Inferior parietal cortex (tissue), 1 donor: Measurements from ENCODE around the gene TMCC1.
"Not testable (repeated sequence)": the region's sequence is repeated elsewhere in the genome, so short reads cannot be mapped to it uniquely, and the experiment has no call there.

Experiments
- DNase-seq: peaks from one replicate; pipeline ENCODE4 v3.0.0-alpha.2; 2016; ENCODE audit errors: extremely low spot score

TMCC1 gene

DNA sequence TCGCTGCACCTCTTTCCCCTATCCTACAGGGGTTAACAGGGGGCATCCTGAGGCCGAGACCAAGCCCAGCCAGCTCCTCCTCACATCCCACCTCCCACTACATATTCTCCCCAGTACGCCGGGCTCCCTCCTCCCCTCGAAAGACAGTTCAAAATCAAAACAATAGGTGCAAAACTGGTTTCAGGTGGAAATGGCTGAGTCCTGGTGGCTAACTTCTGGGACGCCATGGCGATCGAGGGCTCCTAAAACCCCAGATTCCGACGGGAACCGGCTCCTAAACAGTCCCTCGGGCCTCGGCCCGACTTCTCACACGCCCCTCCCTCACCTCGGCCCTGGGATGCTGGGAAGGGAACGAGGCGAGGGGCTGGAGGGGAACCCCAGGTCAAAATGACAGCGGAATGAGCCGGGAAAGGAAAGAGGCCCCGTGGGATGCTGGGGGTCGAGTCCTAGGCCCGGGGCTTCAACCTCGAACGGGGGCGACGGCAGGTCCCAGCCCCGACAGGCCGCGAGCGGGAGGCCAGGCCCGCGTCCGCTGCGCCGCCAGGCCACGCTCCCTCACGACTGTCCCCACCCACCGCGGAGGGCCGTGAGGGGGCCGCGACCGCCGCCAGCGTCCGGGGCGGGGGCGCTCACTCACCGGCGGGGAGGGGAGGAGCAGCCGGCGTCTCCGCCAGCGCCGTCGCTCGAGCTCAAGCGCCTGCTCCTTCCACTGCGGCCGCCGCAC lies 492 bp downstream of the TMCC1 start:
- no peak for DNase-seq

DNA sequence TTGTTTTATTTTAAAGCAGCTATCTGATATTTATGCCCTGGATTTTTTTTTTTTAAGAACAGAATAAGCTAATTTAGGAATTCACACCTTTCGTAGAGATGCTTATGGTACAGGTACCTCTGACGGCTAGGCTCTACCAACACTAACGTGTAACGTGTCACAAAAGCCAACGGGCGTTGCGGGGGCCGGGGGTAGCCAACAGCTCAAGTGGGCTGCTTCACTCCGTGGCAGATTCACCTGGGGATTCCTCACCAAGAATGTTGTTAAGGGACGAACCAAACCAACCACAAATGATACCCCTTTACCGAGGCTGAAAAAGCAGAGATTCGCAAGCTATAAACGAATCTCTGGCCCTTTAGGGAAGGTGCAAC lies 1.0 kb downstream of the TMCC1 start:
- DNase-seq: no peak

DNA sequence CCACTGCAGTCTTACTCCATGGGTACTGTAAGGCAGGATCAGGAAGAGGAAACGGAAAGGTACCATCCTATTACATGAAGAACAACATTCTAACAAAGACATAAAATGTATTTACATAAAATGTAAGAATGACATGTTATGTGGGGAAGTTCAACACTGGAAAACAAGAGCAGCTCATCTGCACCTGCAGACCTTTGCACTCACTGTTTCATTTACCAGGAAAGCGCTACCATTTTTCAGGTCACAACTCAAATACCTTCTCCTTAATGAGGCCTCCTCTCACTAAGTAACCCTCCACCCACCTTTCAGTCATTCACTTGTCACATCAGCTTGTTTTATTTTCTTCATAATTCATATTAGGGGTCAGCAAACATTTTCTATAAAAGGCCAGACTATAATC lies 2.6 kb downstream of the TMCC1 start:
- no peak for DNase-seq

DNA sequence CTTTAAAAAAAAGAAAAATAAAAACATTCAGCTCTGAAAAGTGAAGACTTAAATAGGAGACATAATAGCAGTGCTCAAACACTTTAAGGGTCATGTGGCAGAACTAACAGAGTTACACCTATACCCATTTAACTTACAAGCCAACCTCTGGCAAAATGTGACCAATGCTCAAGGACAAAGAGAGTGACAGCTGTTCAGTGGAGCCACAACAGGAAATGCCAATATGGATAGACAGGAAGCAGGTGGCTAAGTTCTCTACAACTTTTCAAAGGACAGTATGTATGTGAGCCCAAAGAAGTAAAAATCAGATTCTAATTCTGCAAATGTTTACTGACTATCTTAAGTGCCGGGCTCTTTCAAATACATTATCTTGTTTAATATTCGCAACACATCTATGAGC lies 3.4 kb downstream of the TMCC1 start:
- DNase-seq: no peak

DNA sequence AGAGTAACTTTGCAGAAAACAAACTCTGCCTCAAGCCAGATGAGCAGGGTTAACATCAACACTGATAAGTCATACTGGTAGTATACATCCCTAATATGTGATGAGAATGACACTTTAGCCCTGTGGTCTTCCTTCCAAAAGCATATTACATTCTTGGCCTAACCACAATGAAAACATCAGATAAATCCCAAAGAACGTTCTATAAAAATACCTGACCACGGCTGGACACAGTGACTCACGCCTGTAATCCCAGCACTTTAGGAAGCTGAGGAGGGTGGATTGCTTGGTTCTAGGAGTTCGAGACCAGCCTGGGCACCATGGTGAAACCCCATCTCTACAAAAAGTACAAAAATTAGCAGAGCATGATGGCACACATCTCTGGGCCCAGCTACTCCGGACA lies 4.7 kb downstream of the TMCC1 start:
- no peak for DNase-seq

DNA sequence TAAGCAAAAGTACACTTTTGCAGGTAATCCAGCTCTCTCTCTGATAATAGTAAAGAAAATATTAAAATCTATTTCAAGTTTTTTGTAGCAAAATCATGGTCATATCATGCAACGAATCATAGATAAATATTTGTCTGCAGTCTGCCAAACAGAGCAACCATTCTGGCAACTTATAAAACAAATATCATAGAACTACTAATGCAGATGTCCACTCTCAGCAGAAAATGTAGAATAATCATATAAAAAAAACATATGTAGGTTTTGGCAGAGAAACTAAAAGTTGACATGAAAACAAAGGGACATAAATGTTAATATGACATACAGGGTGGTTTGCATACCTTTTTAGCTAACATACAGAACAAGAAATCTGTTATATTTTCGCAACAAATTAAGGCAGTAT lies 12.2 kb downstream of the TMCC1 start:
- DNase-seq: no peak

DNA sequence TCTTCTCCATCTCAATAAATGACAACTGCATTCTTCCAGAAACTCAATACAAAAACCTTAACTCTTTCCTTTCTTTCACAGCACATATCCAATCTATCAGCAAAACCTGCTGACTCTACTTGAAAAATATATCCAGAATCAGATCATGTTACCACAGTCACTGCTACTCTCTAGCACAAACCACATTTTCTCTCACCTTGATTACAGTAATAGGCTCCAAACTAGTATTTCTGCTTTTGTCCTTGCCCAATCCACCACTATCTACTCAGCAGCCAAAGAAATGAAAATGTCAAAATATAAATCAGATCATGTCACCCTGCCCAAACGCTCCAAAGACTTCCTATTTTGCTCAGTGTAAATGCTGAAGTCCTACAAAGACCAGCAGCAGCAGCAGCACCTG lies 15.2 kb downstream of the TMCC1 start:
- no peak for DNase-seq

DNA sequence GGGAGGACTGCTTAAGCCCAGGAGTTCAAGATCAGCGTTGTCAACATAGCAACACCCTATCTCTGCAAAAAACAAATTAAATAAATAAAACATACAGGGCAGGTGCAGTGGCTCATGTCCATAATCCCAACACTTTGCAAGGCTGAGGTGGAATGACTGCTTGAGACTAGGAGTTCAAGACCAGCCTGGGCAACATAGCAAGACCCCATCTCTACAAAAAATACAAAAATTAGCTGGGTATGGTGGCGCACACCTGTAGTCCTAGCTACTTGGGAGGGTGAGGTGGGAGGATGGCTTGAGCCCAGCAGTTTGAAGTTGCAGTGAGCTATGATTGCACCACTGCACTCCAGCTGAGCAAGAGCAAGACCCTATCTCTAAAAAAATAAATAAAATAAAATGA lies 19.0 kb downstream of the TMCC1 start:
- DNase-seq: not testable (repeated sequence)

DNA sequence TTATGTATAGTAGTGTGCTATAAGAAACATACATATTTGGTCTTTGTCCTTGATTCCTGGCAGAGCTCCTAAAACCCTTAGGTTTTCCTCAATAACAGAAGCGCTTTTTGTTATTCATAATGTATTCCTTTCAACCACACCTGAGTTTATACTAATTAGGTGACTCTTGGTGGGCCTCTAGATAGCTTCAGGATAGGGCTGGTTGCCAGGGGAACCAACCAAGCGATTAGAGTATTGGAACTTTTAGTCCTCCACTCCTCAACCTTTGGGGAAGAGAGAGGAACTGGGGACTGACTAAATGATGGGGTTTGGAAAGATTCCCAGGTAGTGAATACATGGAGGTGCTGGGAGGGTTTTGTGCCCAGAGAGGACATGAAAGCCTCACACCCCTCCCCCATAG lies 24.6 kb downstream of the TMCC1 start:
- DNase-seq: no peak

DNA sequence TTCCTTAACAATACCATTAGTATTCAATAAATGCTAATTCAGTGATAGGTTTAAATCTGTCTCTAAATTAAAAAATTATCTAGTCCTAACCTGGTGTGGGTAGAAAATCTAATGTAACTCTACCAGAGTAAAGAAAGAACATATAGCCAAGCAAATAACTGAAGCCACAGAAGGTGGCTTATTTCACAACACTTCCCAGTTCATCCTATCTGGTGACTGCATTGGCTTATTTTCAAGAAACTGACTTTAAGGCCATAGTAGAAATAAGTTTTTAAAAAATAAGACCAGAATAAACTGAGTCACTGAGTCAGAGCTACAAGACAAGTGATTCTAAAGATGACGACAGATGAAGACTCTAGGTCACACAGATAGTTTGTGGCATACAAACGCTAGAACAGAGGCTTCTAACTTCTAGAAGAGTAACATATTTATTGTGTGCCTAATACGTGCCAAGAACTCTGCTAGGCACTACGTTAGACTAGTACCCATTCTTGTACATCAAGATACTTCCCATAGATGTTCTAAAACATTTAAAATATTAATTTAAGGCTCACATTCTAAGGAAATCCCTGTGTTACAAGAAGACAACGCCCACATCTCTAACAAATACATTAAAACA lies 25.9 kb downstream of the TMCC1 start:
- DNase-seq: no peak

DNA sequence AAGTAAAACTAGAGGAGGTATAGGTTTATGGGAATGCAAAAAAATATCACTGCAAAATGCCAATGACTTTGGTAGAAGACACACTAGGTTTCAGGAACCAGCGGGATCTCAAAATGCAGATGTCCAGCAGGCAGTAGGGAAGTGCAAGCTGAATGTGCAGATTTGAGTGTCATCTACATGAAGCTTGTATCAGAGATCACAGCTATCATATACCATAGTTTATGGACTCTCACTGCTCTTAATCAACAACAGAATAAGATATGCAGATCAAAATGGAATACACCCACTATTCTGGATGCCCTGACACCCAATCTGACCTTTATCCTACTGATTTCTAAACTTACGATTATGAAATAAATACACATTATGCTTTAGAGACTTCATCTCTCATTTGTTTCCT lies 27.7 kb downstream of the TMCC1 start:
- DNase-seq: no peak

DNA sequence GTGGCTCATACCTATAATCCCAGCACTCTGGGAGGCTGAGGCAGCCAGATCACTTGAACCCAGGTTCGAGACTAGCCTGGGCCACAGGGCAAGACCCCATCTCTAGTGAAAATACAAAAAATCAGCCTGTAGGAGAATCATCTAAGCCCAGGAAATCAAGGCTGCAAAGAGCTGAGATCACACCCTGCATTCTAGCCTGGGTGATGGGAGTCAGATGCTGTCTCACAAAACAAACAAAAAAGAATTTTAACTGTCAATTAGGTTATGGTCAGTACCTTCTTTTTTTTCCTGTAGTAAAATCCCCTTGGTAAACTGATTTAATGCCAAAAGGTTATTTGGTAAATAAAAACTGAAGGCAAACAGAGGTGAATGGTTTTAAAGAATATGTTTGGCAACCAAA lies 29.0 kb downstream of the TMCC1 start:
- DNase-seq: no peak

DNA sequence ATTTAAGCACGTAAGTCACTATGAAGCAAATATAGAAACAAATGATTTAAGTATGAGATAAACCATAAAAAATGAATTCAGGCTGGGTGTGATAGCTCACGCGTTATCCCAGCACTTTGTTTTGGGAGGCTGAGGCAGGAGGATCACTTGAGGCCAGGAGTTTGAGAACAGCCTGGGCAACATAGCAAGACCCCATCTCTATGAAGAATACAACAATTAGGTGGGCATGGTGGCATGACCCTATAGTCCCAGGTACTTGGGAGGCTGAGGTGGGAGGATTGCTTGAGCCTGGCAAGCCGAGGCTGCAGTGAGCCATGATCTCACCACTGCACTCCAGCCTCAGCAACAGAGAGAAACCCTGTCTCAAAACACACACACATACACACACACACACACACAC lies 34.2 kb downstream of the TMCC1 start:
- no peak for DNase-seq

DNA sequence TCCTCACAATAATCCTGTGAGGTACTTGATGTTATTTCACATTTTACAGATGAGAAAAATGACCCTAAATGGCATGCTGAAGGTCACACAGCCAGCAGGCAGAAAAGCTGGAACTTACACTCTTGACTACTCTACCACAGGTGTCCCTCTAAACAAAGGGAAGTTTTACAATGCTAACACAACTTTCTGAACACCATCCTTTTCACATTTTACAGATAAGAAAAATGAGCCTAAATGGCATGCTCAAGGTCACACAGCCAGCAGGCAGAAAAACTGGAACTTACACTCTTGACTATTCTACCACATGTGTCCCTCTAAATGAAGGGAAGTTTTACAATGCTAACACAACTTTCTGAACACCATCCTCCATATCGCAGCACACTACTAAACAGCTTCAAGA lies 35.6 kb downstream of the TMCC1 start:
- DNase-seq: no peak

DNA sequence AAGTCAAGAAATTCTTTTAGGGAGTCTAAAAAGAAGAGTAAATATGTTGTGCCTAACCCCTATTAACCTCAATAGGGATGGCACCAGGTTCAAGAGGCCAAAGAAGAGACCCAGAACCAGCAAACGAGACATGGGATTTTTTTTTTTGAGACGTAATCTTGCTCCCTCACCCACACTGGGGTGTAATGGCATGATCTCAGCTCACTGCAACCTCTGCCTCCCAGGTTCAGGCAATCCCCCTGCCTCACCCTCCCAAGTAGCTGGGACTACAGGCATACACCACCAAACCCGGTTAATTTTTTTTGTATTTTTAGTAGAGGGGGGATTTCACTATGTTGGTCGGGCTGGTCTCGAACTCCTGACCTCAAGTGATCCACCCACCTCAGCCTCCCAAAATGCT lies 36.7 kb downstream of the TMCC1 start:
- not testable (repeated sequence) for DNase-seq

DNA sequence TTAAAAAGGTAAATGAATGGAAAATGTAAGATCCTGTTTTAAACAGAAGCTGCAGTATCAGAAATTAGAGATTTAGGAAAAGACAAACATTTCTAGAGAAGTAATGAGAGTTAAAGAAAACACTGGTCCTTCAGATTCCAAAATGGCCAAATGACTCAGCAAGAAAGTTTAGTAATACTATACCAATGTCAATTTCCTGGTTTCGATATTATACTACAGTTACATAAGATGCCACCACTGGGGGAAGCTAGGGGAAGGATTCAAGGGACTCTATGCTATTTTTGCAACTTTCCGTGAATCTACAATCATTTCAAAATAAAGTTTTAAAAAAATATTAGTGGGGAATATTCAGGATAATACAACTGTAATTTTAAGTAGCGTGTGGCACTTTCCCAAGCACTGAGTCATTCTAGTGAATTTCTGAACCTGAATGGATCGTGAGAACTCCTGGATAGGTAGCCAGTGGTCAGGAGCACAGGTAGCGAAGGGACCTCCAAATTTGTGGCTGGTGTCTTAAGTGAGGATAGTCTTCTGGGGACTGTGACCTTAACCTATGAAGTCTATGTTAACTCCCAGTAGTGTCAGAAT lies 37.6 kb downstream of the TMCC1 start:
- DNase-seq: no peak

DNA sequence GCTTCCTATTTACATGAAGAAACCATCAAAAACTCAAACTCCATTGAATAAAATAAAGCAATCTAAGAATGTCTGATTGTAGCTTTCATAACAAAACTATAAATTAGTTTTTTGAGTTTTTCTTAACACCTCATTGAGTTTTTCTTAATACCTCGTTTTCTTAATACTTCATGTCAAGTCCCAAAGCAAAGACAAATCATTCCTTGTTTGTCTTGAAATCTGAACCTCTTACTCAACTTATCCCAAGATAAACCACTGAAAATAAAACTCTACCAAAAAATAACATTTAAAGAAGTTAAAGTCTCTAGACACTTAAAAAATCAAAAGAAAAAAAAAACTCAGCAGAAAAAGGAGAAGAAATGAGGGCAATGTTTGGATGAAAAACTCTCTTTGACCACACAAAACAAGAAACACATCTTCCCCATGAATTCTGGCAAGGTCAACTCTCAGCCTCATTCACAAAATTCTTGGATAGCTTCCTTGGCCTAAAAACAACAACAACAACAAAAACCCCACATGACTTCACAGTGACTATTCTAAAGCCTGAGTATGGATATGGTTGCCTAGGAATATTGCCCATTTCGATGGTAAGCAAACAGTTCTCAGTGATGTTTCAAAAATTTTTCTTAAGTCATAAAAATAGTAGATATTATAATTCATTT lies 38.2 kb downstream of the TMCC1 start:
- peak; percentile 56 for DNase-seq

DNA sequence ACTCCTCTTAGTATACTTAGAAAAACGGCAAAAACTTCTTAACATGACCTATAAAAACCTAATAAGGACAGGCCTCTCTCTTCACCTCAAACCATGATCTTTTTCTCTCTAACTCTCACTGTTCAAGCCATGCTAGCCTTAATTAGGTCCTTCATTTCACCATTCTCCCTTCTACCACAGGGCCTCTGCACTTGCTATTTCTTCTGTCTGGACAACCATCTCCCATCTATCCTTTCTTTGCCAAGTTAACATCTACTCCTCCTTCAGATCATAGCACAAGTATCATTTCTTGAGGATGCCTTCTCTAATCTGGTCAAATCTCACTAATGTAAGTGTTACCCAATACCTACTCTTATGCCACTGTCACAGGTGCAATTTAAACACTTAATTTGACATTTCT lies 39.1 kb downstream of the TMCC1 start:
- no peak for DNase-seq

DNA sequence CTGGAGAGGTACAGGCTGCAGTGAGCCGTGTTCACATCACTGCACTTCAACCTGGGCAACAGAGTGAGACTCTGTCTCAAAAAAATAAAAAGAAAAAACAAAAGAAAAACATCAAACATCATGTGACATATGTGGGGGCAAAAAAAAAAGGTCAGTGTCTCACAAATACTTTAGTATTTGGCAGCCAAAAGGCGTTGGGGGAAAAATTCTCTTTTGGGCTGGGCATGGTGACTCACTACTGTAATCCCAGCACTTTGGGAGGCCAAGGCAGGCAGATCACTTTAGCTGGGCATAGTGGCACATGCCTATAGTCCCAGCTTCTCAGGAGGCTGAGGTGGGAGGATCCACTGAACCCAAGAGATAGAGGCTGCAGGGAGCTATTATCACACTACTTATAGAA lies 47.6 kb downstream of the TMCC1 start:
- DNase-seq: no peak

DNA sequence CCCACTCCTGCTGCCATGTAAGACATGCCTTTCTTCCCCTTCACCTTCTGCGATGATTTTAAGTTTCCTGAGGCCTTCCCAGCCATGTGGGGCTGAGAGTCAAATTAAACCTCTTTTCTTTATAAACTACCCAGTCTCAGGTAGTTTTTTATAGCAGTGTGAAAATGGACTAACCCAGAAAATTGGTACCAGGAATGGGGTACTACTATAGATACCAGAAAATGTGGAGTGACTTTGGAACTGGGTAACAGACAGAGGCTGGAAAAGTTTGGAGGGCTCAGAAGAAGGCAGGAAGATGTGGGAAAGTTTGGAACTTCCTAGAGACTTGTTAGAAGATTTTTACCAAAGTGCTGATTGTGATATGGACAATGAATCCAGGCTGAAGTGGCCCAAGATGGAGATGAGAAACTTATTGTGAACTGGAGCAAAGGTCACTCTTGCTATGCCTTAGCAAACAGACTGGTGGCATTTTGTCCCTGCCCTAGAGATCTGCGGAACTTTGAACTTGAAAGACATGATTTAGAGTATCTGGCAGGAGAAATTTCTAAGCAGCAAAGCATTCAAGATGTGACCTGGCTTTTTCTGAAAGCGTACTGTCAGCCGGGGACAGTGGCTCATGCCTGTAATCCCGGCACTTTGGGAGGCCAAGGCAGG lies 52.7 kb downstream of the TMCC1 start:
- DNase-seq: no peak

DNA sequence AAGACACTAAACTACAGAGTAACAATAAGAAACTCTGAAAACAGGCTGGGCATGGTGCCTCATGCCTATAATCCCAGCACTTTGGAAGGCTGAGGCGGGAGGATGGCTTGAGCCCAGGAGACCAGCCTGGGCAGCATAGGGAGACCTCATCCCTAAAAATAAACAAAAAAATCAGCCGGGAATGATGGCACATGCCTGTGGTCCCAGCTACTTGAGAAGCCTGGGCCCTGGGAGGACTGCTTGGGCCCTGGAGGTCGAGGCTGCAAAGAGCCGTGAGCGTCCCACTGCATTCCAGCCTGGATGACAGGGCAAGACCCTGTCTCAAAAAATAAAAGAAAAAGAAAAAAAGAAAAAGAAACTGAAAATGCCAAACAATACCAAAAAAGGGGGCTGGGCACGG lies 55.4 kb downstream of the TMCC1 start:
- no peak for DNase-seq

DNA sequence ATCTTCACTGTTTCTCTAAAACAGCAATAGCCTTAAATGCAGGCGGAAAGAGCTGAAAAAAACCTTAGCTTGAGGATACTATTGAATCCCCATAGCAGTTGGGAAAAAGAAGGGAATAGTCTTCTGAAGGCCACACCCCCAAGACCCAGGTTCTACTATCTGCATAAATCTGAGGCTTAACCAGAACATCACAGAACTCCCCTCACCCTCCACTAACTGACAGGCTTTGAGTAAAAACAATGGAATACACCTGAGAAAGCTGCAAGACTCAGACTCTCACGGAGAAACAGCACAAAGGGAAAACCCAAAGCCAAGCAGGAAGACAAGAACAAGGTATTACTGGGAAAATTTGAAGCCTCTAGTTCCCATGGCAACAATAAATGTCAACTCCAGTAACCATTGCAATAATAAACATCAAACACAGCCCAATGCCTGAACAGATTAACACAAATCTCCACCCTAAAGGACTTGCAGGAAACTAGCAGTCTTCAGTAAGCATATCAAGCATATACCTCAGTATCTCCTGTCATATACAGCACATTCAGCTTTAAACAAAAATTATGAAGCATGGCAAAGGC lies 56.4 kb downstream of the TMCC1 start:
- DNase-seq: no peak
